ENCODE results near the gene LY6G6F.

The LY6G6F gene

GRCh38 chr6:31706599-31706998 is at the start of gene LY6G6F:
LY6G6F (plus strand) TSS chr6:31706866; CDS start chr6:31706907, 41 bp downstream.
- DNase-seq: no peak

GRCh38 chr6:31657406-31658157 is 49.1 kb upstream of the LY6G6F start:
- no peak for DNase-seq

- DNase-seq: no peak
These were observed 48.4 kb upstream of the LY6G6F start for GRCh38 chr6:31658158-31658688.

GRCh38 chr6:31658983-31659648 is 47.5 kb upstream of the LY6G6F start:
- no peak for DNase-seq

- DNase-seq: peak; percentile 68
These were observed 46.9 kb upstream of the LY6G6F start for GRCh38 chr6:31659649-31660380.

GRCh38 chr6:31660381-31661261 is 46.0 kb upstream of the LY6G6F start, which contains the start of gene C6orf47:
C6orf47 (minus strand) TSS chr6:31660778; CDS start chr6:31659947, 831 bp downstream.
- peak; percentile 85 to 87 for DNase-seq

GRCh38 chr6:31661262-31662123 is 45.2 kb upstream of the LY6G6F start:
- no peak for DNase-seq

GRCh38 chr6:31662124-31662723 is 44.4 kb upstream of the LY6G6F start:
- no peak for DNase-seq

- no peak for DNase-seq
These were observed 43.3 kb upstream of the LY6G6F start for GRCh38 chr6:31663126-31663960.

GRCh38 chr6:31663961-31664789 is 42.5 kb upstream of the LY6G6F start:
- DNase-seq: peak in 1 of 2 experiments; percentile 33

GRCh38 chr6:31664790-31665500 is 41.7 kb upstream of the LY6G6F start, which contains the start of gene GPANK1:
GPANK1 (minus strand) TSS chr6:31664997; CDS start chr6:31664478, 519 bp downstream.
- peak; percentile 91 for DNase-seq

- DNase-seq: peak; percentile 98
These were observed 40.9 kb upstream of the LY6G6F start, which contains the start of gene CSNK2B for GRCh38 chr6:31665501-31666336. CSNK2B (plus strand) TSS chr6:31666080; CDS start chr6:31666832, 752 bp downstream.

- DNase-seq: no peak
These were observed 40.2 kb upstream of the LY6G6F start for GRCh38 chr6:31666337-31666965.

- DNase-seq: no peak
These were observed 37.0 kb upstream of the LY6G6F start, which contains the start of gene LY6G5B for GRCh38 chr6:31669676-31670075. LY6G5B (plus strand) TSS chr6:31669976; CDS start chr6:31670951, 975 bp downstream.

- DNase-seq: no peak
These were observed 30.3 kb upstream of the LY6G6F start for GRCh38 chr6:31676322-31676903.

GRCh38 chr6:31676904-31677303 is 29.8 kb upstream of the LY6G6F start:
- no peak for DNase-seq
